DND-41 (cell line): ENCODE data around the gene TIGD3.
A peak's percentile ranks its signal among the peaks of the same experiment; 100 is the strongest.

Experiments used
- ATAC-seq: fragments of 200-7000 bp; cut with Tn5 transposase; 3 replicates; pipeline ENCODE4 v1.9.1; 2021; ENCODE audit warnings: low read depth; ENCODE audit not compliant: insufficient read depth
- DNase-seq: peaks from one replicate; pipeline ENCODE4 v3.0.0-alpha.2; 2020
- H2AFZ ChIP-seq: 2 replicates; pipeline ENCODE4 v1.6.0; 2012; ENCODE audit warnings: low read depth, low read length
- H3K27ac ChIP-seq: 2 replicates; pipeline ENCODE4 v1.5.1; 2012; ENCODE audit warnings: low read length, inconsistent platforms
- H3K27me3 ChIP-seq: fragments of 200-600 bp; sonication (generic); 2 replicates; pipeline ENCODE4 v1.6.0; 2012; ENCODE audit warnings: low read length, mild to moderate bottlenecking, inconsistent platforms; ENCODE audit not compliant: insufficient read depth, poor library complexity
- H3K36me3 ChIP-seq: 2 replicates; pipeline ENCODE4 v1.5.1; 2012; ENCODE audit warnings: low read length, inconsistent platforms; ENCODE audit not compliant: insufficient read depth
- H3K4me1 ChIP-seq: 2 replicates; pipeline ENCODE4 v1.5.1; 2012; ENCODE audit warnings: mild to moderate bottlenecking, low read length; ENCODE audit not compliant: insufficient read depth
- H3K4me2 ChIP-seq: 2 replicates; pipeline ENCODE4 v1.6.0; 2012; ENCODE audit warnings: mild to moderate bottlenecking, moderate library complexity, low read length, inconsistent platforms; ENCODE audit not compliant: insufficient read depth
- H3K4me3 ChIP-seq, 2 experiments: fragments of 200-600 bp in 1 of 2; shearing (Covaris generic) in 1 of 2; 2 replicates each; pipeline ENCODE4 v1.5.1; 2012 to 2016; ENCODE audit warnings: inconsistent platforms in 2 of 2, low read length in 2 of 2, mild to moderate bottlenecking in 2 of 2, low read depth in 1 of 2, moderate library complexity in 1 of 2
- H3K79me2 ChIP-seq: 2 replicates; pipeline ENCODE4 v1.6.0; 2012; ENCODE audit warnings: low read length, inconsistent platforms; ENCODE audit not compliant: insufficient read depth
- H3K9ac ChIP-seq: 2 replicates; pipeline ENCODE4 v1.6.0; 2012; ENCODE audit warnings: low read depth, mild to moderate bottlenecking, inconsistent platforms, low read length, moderate library complexity
- H3K9me3 ChIP-seq: 2 replicates; pipeline ENCODE4 v1.5.1; 2012; ENCODE audit warnings: low read length, moderate library complexity, mild to moderate bottlenecking, inconsistent platforms; ENCODE audit not compliant: insufficient read depth, severe bottlenecking
- H4K20me1 ChIP-seq: 2 replicates; pipeline ENCODE4 v1.6.0; 2012; ENCODE audit warnings: low read length; ENCODE audit not compliant: insufficient read depth
- EZH2 ChIP-seq: IDR thresholded peaks from 3 replicates; pipeline ENCODE4 v1.6.1; 2012; ENCODE audit warnings: borderline replicate concordance, low read depth, mild to moderate bottlenecking, moderate library complexity, low read length, inconsistent platforms; ENCODE audit not compliant: severe bottlenecking
- TF ChIP-seq, protein P1 (sequence below): IDR thresholded peaks from 2 replicates; pipeline ENCODE4 v1.5.1; 2012; ENCODE audit warnings: borderline replicate concordance, low read length, moderate library complexity, mild to moderate bottlenecking; ENCODE audit not compliant: poor library complexity, severe bottlenecking; ENCODE audit errors: extremely low read depth

TIGD3 gene

GRCh38 chr11:65363770-65364169 lies 9.2 kb downstream of the TIGD3 start:
- H3K79me2 ChIP-seq = no peaks in the 10 kb centered on the region
- ATAC-seq (no peak), DNase-seq (no peak)
- H3K9ac ChIP-seq = no peak overlapping the region
- TF ChIP-seq, protein P1, sequence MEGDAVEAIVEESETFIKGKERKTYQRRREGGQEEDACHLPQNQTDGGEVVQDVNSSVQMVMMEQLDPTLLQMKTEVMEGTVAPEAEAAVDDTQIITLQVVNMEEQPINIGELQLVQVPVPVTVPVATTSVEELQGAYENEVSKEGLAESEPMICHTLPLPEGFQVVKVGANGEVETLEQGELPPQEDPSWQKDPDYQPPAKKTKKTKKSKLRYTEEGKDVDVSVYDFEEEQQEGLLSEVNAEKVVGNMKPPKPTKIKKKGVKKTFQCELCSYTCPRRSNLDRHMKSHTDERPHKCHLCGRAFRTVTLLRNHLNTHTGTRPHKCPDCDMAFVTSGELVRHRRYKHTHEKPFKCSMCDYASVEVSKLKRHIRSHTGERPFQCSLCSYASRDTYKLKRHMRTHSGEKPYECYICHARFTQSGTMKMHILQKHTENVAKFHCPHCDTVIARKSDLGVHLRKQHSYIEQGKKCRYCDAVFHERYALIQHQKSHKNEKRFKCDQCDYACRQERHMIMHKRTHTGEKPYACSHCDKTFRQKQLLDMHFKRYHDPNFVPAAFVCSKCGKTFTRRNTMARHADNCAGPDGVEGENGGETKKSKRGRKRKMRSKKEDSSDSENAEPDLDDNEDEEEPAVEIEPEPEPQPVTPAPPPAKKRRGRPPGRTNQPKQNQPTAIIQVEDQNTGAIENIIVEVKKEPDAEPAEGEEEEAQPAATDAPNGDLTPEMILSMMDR = no peak
- TF ChIP-seq EZH2 = no peak
- H4K20me1 ChIP-seq = no peaks in the 10 kb centered on the region; the same call in 1 of the 2 replicates
- H3K27me3 ChIP-seq = no peaks in the 10 kb centered on the region
- H3K4me3 ChIP-seq = no peak overlapping the region
- H3K36me3 ChIP-seq = no peaks in the 10 kb centered on the region
- H3K9me3 ChIP-seq = no peaks in the 10 kb centered on the region
- H3K27ac ChIP-seq = no peak overlapping the region
- no peak overlapping the region for H3K4me2 ChIP-seq
- H2AFZ ChIP-seq = no peak overlapping the region
- H3K4me1 ChIP-seq = no peaks in the 10 kb centered on the region

DNA sequence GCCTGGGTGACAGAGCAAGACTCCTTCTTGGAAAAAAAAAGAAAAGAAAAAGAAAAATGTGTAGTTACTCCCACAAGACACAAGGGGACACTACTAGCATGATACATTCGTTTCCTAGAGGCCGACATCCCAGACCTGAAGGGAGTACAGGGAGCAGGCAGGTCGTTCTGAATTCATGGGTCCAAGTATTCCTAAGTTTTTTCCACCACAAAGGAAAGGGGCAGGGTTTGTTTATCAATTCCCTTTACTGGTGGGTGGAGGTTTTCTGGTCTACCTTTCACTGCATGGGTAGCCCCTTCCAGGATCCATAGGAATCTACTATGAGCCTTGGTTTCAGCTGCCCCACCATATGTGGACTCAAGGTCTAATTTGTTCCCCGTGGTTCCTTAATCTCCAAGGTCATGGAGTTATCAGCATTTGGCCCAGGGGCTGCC lies 11.8 kb downstream of the TIGD3 start:
- H3K4me2 ChIP-seq = no peak overlapping the region
- no peaks in the 10 kb centered on the region for H3K4me1 ChIP-seq
- peak; percentile 85 for ATAC-seq
- H3K36me3 ChIP-seq = no peaks in the 10 kb centered on the region
- H3K9ac ChIP-seq = no peak overlapping the region
- no peak overlapping the region for H3K4me3 ChIP-seq
- H3K9me3 ChIP-seq = no peaks in the 10 kb centered on the region
- DNase-seq = peak; percentile 51
- H3K79me2 ChIP-seq = no peaks in the 10 kb centered on the region
- H3K27ac ChIP-seq = no peak overlapping the region
- H2AFZ ChIP-seq = no peak overlapping the region
- H3K27me3 ChIP-seq = no peaks in the 10 kb centered on the region
- TF ChIP-seq EZH2 = no peak
- TF ChIP-seq, protein P1 = peak; percentile 75
- no peaks in the 10 kb centered on the region for H4K20me1 ChIP-seq

DNA sequence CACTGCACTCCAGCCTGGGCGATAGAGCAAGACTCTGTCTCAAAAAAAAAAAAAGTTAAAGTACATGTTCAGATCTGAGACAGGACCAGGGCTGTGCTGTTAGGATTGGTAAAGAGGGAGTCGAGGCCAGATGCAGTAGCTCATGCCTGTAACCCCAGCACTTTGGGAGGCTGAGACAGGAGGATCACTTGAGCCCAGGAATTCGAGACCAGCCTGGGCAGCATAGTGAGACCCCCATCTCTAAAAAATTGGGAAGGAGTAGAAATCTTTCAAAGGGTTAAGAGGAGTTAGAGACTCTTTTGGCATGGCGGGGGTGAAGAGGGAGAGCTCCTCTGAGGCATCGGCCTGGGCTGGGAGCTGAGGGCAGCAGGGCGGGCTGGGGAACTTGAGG lies 16.1 kb downstream of the TIGD3 start:
- no peak overlapping the region for H3K4me2 ChIP-seq
- H3K4me3 ChIP-seq = no peak overlapping the region
- TF ChIP-seq, protein P1 = no peak
- no peak for TF ChIP-seq EZH2
- no peaks in the 10 kb centered on the region for H3K36me3 ChIP-seq
- H3K9ac ChIP-seq = no peak overlapping the region
- no peak for DNase-seq
- H3K79me2 ChIP-seq = no peaks in the 10 kb centered on the region
- no peaks in the 10 kb centered on the region for H3K4me1 ChIP-seq
- ATAC-seq = no peak
- no peaks in the 10 kb centered on the region for H3K9me3 ChIP-seq
- no peaks in the 10 kb centered on the region for H3K27me3 ChIP-seq
- H4K20me1 ChIP-seq = no peaks in the 10 kb centered on the region
- H3K27ac ChIP-seq = no peak overlapping the region
- no peak overlapping the region for H2AFZ ChIP-seq
